Neural cell (in vitro differentiated cells): ENCODE results near the gene IGFBPL1.

ENCODE experiments used
- EP300 ChIP-seq: fragments of 450-650 bp; conservative IDR thresholded peaks from 2 replicates; pipeline ENCODE4 v1.6.1; 2014; ENCODE audit warnings: antibody characterized with exemption, mild to moderate bottlenecking, moderate library complexity; ENCODE audit not compliant: poor library complexity, severe bottlenecking
- EZH2 ChIP-seq: fragments of 200-600, 300-800 bp; shearing (Covaris generic), sonication (generic); IDR thresholded peaks from 2 replicates; pipeline ENCODE4 v1.6.1; 2014; ENCODE audit warnings: antibody characterized with exemption, low read length, borderline replicate concordance, mild to moderate bottlenecking; ENCODE audit not compliant: insufficient read depth, poor library complexity, severe bottlenecking
- MXI1 ChIP-seq: fragments of 450-650 bp; conservative IDR thresholded peaks from 2 replicates; pipeline ENCODE4 v1.6.1; 2014; ENCODE audit warnings: antibody characterized with exemption, mild to moderate bottlenecking; ENCODE audit not compliant: poor library complexity, severe bottlenecking
- POLR2AphosphoS5 ChIP-seq: IDR thresholded peaks from 2 replicates; pipeline ENCODE4 v1.6.1; 2012
- SMC3 ChIP-seq: fragments of 450-650 bp; conservative IDR thresholded peaks from 2 replicates; pipeline ENCODE4 v1.6.1; 2014; ENCODE audit warnings: antibody characterized with exemption, mild to moderate bottlenecking, moderate library complexity; ENCODE audit not compliant: poor library complexity
- TAF1 ChIP-seq: IDR thresholded peaks from 2 replicates; pipeline ENCODE4 v1.6.1; 2012; ENCODE audit warnings: low read depth
- TF ChIP-seq, protein P1 (sequence below): fragments of 450-650 bp; IDR thresholded peaks from 2 replicates; pipeline ENCODE4 v1.5.1; 2014; ENCODE audit warnings: antibody characterized with exemption, mild to moderate bottlenecking, moderate library complexity; ENCODE audit not compliant: poor library complexity, severe bottlenecking
- TF ChIP-seq, protein P2 (sequence below): IDR thresholded peaks from 2 replicates; pipeline ENCODE4 v1.6.1; 2012; ENCODE audit warnings: borderline replicate concordance

DNA sequence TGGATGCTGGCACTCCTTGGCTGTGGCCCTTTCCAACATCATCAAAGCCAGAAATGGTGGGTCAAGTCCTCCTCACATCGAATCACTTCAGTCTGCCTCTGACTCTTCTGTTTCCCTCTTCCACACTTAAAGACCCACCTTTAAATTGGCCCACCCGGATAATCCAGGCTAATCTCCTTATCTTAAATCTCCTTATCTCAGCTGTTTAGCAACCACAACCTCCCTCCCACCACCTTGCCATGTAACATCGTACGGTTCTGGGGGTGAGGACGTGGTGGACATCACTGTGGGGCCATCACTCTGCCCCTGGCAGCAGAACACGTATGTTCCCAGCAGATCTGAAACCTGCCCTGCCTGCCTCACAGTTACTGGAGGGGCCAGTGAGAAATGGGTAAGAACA is 11.5 kb downstream of the IGFBPL1 start:
- TF ChIP-seq, protein P1, sequence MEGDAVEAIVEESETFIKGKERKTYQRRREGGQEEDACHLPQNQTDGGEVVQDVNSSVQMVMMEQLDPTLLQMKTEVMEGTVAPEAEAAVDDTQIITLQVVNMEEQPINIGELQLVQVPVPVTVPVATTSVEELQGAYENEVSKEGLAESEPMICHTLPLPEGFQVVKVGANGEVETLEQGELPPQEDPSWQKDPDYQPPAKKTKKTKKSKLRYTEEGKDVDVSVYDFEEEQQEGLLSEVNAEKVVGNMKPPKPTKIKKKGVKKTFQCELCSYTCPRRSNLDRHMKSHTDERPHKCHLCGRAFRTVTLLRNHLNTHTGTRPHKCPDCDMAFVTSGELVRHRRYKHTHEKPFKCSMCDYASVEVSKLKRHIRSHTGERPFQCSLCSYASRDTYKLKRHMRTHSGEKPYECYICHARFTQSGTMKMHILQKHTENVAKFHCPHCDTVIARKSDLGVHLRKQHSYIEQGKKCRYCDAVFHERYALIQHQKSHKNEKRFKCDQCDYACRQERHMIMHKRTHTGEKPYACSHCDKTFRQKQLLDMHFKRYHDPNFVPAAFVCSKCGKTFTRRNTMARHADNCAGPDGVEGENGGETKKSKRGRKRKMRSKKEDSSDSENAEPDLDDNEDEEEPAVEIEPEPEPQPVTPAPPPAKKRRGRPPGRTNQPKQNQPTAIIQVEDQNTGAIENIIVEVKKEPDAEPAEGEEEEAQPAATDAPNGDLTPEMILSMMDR = no peak
- no peak for TF ChIP-seq MXI1
- TF ChIP-seq TAF1 = no peak
- no peak for TF ChIP-seq EZH2
- TF ChIP-seq EP300 = no peak
- TF ChIP-seq, protein P2, sequence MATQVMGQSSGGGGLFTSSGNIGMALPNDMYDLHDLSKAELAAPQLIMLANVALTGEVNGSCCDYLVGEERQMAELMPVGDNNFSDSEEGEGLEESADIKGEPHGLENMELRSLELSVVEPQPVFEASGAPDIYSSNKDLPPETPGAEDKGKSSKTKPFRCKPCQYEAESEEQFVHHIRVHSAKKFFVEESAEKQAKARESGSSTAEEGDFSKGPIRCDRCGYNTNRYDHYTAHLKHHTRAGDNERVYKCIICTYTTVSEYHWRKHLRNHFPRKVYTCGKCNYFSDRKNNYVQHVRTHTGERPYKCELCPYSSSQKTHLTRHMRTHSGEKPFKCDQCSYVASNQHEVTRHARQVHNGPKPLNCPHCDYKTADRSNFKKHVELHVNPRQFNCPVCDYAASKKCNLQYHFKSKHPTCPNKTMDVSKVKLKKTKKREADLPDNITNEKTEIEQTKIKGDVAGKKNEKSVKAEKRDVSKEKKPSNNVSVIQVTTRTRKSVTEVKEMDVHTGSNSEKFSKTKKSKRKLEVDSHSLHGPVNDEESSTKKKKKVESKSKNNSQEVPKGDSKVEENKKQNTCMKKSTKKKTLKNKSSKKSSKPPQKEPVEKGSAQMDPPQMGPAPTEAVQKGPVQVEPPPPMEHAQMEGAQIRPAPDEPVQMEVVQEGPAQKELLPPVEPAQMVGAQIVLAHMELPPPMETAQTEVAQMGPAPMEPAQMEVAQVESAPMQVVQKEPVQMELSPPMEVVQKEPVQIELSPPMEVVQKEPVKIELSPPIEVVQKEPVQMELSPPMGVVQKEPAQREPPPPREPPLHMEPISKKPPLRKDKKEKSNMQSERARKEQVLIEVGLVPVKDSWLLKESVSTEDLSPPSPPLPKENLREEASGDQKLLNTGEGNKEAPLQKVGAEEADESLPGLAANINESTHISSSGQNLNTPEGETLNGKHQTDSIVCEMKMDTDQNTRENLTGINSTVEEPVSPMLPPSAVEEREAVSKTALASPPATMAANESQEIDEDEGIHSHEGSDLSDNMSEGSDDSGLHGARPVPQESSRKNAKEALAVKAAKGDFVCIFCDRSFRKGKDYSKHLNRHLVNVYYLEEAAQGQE = no peak
- no peak for TF ChIP-seq SMC3
- TF ChIP-seq POLR2AphosphoS5 = no peak
